Measurements from ENCODE around the gene IGSF21. TPM values are rescaled to one million over a fixed set of nuclear protein-coding genes. Genes with fewer than 3 reads are reported as not detected.

IGSF21 gene
- polyA plus RNA-seq, 3 donors, result not detected

GRCh38 chr1:18108299-18109057 lies 880 bp downstream of the IGSF21 start:
- TF ChIP-seq, protein P1, sequence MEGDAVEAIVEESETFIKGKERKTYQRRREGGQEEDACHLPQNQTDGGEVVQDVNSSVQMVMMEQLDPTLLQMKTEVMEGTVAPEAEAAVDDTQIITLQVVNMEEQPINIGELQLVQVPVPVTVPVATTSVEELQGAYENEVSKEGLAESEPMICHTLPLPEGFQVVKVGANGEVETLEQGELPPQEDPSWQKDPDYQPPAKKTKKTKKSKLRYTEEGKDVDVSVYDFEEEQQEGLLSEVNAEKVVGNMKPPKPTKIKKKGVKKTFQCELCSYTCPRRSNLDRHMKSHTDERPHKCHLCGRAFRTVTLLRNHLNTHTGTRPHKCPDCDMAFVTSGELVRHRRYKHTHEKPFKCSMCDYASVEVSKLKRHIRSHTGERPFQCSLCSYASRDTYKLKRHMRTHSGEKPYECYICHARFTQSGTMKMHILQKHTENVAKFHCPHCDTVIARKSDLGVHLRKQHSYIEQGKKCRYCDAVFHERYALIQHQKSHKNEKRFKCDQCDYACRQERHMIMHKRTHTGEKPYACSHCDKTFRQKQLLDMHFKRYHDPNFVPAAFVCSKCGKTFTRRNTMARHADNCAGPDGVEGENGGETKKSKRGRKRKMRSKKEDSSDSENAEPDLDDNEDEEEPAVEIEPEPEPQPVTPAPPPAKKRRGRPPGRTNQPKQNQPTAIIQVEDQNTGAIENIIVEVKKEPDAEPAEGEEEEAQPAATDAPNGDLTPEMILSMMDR (IDR thresholded peaks at IDR 0.05), result no peak
- Histone ChIP-seq H3K27me3 (ENCODE audit: control insufficient read depth in 2 of 2, insufficient read depth in 2 of 2, low read length in 2 of 2) (peaks cover 50 to 71% of the 10 kb centered on the region in 2 donors), H3K9me3 (replicated peaks in 1 of 2; ENCODE audit: control insufficient read depth in 1 of 2, insufficient read depth in 1 of 2, low read length in 2 of 2) (peaks cover 0 to 10% of the 10 kb centered on the region in 2 donors), H4K20me1 (ENCODE audit: insufficient read depth, low read length) (no peaks in the 10 kb centered on the region), H3K4me1 (ENCODE audit: control insufficient read depth in 1 of 2, insufficient read depth in 2 of 2, low read length in 2 of 2) (peaks cover 0 to 6% of the 10 kb centered on the region in 2 donors), H3K4me3 (replicated peaks in 1 of 3; ENCODE audit: low read depth in 2 of 3, low read length in 3 of 3) (no peak overlapping the region), H3K36me3 (replicated peaks in 1 of 2; ENCODE audit: control insufficient read depth in 1 of 2, insufficient read depth in 2 of 2, low read length in 2 of 2) (no peaks in the 10 kb centered on the region), H3K79me2 (ENCODE audit: insufficient read depth, low read length) (no peaks in the 10 kb centered on the region), H2AFZ (ENCODE audit: insufficient read depth, low read depth, low read length, poor library complexity, severe bottlenecking) (no peak overlapping the region), H3K27ac (ENCODE audit: low read depth in 1 of 2, low read length in 2 of 2) (no peak overlapping the region), H3K4me2 (replicated peaks; ENCODE audit: extremely low read depth, low read length, poor library complexity, severe bottlenecking) (no peak overlapping the region), H3K9ac (ENCODE audit: insufficient read depth, low read length, poor library complexity, severe bottlenecking) (no peak overlapping the region)
- Mint-ChIP-seq H3K4me3 (peak overlapping the region in 1 of 2 donors; percentile 85), H3K27me3 (ENCODE audit: low read depth in 3 of 3) (peaks cover 70 to 78% (median 75%) of the 10 kb centered on the region in 3 donors), H3K27ac (no peak overlapping the region), H3K9me3 (peaks cover 4 to 17% (median 10%) of the 10 kb centered on the region in 7 donors), H3K36me3 (no peaks in the 10 kb centered on the region), H3K4me1 (peaks cover 10% of the 10 kb centered on the region)
- 7% methylated on average over 26 of the region's 26 CpGs for WGBS (ENCODE audit: insufficient coverage)
- intact Hi-C loops (cut with micrococcal nuclease), result no loop called here
- no peak for DNase-seq

GRCh38 chr1:18109058-18109755 lies 1.6 kb downstream of the IGSF21 start:
- no peak overlapping the region for H3K9ac ChIP-seq (ENCODE audit: insufficient read depth, low read length, poor library complexity, severe bottlenecking)
- no peak overlapping the region for H3K4me2 ChIP-seq (replicated peaks; ENCODE audit: extremely low read depth, low read length, poor library complexity, severe bottlenecking)
- peak overlapping the region in 1 of 2 donors; percentile 85 for H3K4me3 Mint-ChIP-seq
- H3K4me3 ChIP-seq (replicated peaks in 1 of 3; ENCODE audit: low read depth in 2 of 3, low read length in 3 of 3), result no peak overlapping the region
- no peaks in the 10 kb centered on the region for H3K36me3 Mint-ChIP-seq
- H3K79me2 ChIP-seq (ENCODE audit: insufficient read depth, low read length), result no peaks in the 10 kb centered on the region
- no peaks in the 10 kb centered on the region for H4K20me1 ChIP-seq (ENCODE audit: insufficient read depth, low read length)
- H2AFZ ChIP-seq (ENCODE audit: insufficient read depth, low read depth, low read length, poor library complexity, severe bottlenecking), result no peak overlapping the region
- DNase-seq, result no peak
- H3K27me3 ChIP-seq (ENCODE audit: control insufficient read depth in 2 of 2, insufficient read depth in 2 of 2, low read length in 2 of 2), result peaks cover 50 to 71% of the 10 kb centered on the region in 2 donors
- no peak overlapping the region for H3K27ac ChIP-seq (ENCODE audit: low read depth in 1 of 2, low read length in 2 of 2)
- peaks cover 0 to 6% of the 10 kb centered on the region in 2 donors for H3K4me1 ChIP-seq (ENCODE audit: control insufficient read depth in 1 of 2, insufficient read depth in 2 of 2, low read length in 2 of 2)
- H3K4me1 Mint-ChIP-seq, result peaks cover 10% of the 10 kb centered on the region
- H3K27ac Mint-ChIP-seq, result no peak overlapping the region
- H3K36me3 ChIP-seq (replicated peaks in 1 of 2; ENCODE audit: control insufficient read depth in 1 of 2, insufficient read depth in 2 of 2, low read length in 2 of 2), result no peaks in the 10 kb centered on the region
- H3K9me3 ChIP-seq (replicated peaks in 1 of 2; ENCODE audit: control insufficient read depth in 1 of 2, insufficient read depth in 1 of 2, low read length in 2 of 2), result peaks cover 0 to 10% of the 10 kb centered on the region in 2 donors
- 6% methylated on average over 27 of the region's 32 CpGs for WGBS (ENCODE audit: insufficient coverage)
- intact Hi-C loops (cut with micrococcal nuclease), result no loop called here
- peaks cover 70 to 76% (median 73%) of the 10 kb centered on the region in 3 donors for H3K27me3 Mint-ChIP-seq (ENCODE audit: low read depth in 3 of 3)
- TF ChIP-seq, protein P1 (IDR thresholded peaks at IDR 0.05), result no peak
- peaks cover 0 to 13% (median 9%) of the 10 kb centered on the region in 7 donors for H3K9me3 Mint-ChIP-seq
